Ureter (tissue), 1 donor: Measurements from ENCODE around the gene ITPKC. TPM values are rescaled to one million over a fixed set of nuclear protein-coding genes. Genes with fewer than 3 reads are reported as not detected.
A peak's percentile ranks its signal among the peaks of the same experiment; 100 is the strongest.
"Not testable (repeated sequence)": the region's sequence is repeated elsewhere in the genome, so short reads cannot be mapped to it uniquely, and the experiment has no call there.

Source experiments
- DNase-seq: peaks from one replicate; pipeline ENCODE4 v3.0.0-alpha.2; 2020; ENCODE audit warnings: low spot score
- total RNA-seq: library from RNA; stranded (reverse); gene quantifications from one replicate; pipeline ENCODE4 v1.2.4, GENCODE V29; 2023
- donor health status: DM: yes; HTN: yes; CAD: no.

ITPKC gene
- total RNA-seq, 1 donor from 2014 or later = 35.0 TPM

DNA sequence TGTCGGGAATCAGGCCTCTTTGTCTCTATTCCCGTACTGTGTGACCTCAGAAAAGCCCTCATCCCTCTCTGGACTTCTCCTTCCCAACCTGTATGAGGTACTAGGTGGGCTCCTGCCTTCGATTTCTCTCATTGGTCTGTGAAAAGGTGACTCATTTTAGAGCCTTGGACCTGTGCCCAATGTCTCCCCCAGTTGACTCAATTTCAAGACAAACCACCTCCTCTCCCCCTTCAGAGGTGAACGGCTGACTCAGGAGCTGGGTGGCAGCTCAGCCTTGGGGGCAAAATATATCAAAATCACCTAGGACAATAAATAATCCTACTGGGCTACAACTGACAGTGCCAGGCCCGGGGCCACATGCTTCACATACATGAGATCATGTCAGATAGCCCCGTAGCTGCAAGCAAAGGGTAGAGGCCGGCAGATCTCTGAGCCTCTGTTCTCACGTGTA, 856 bp upstream of the ITPKC start:
- peak; percentile 84 for DNase-seq

DNA sequence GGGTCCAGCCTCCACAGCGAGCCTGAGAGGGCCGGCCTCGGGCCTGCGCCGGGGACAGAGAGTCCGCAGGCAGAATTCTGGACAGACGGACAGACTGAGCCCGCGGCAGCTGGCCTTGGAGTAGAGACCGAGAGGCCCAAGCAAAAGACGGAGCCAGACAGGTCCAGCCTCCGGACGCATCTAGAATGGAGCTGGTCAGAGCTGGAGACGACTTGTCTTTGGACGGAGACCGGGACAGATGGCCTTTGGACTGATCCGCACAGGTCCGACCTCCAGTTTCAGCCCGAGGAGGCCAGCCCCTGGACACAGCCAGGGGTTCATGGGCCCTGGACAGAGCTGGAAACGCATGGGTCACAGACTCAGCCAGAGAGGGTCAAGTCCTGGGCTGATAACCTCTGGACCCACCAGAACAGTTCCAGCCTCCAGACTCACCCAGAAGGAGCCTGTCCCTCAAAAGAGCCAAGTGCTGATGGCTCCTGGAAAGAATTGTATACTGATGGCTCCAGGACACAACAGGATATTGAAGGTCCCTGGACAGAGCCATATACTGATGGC, 490 bp downstream of the ITPKC start:
- peak; percentile 61 for DNase-seq

GRCh38 chr19:40717880-40718773, 1.2 kb downstream of the ITPKC start:
- peak; percentile 64 for DNase-seq

- peak; percentile 88 for DNase-seq
These were observed 2.0 kb downstream of the ITPKC start for GRCh38 chr19:40718774-40719391.

GRCh38 chr19:40719414-40719894, 2.5 kb downstream of the ITPKC start:
- no peak for DNase-seq

DNA sequence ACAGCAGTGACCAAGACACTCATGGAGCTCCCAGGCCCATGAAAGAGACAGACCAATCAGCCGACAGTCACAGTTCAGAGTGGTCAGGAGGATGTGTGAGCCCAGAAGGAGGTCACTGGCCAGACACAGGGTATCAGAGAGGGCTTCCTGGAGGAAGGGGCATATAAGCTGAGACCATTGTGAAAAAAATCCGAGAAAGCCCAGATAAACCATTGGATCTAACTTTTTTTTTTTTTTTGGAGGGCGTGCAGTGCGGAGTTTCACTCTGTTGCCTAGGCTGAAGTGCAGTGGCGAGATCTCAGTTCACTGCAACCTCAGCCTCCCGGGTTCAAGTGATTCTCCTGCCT, 4.2 kb downstream of the ITPKC start:
- no peak for DNase-seq

GRCh38 chr19:40721936-40722661, 5.2 kb downstream of the ITPKC start:
- DNase-seq = no peak

DNA sequence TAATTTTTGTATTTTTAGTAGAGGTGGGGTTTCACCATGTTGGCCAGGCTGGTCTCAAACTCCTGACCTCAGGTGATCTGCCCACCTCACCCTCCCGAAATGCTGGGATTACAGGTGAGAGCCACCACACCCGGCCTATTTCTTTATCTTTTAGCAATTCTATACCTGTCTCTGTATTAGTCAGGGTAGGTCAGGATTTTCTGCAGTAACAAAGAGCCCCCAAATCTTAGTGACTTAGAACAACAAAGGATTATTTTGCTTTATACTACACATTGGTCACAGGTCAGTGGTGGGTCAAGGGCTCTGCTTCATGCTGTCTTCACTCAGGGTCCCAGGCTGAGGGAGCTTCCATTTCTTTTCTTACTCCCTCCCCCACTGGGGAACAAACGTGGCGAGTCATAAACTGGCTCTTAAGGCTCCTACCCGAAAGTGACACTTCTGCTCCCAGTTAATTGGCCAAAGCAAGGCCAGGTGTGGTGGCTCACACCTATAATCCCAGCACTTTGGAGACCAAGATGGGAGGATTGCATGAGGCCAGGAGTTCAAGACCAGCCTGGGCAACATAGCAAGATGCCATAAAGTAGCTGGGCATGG, 6.8 kb downstream of the ITPKC start:
- no peak for DNase-seq

- no peak for DNase-seq
These were observed 7.4 kb downstream of the ITPKC start for GRCh38 chr19:40724315-40724714.

- no peak for DNase-seq
These were observed 7.9 kb downstream of the ITPKC start for GRCh38 chr19:40724855-40725254.

GRCh38 chr19:40726279-40726678, 9.4 kb downstream of the ITPKC start:
- DNase-seq = no peak

- not testable (repeated sequence) for DNase-seq
These were observed 13.2 kb downstream of the ITPKC start for GRCh38 chr19:40730065-40730464.

DNA sequence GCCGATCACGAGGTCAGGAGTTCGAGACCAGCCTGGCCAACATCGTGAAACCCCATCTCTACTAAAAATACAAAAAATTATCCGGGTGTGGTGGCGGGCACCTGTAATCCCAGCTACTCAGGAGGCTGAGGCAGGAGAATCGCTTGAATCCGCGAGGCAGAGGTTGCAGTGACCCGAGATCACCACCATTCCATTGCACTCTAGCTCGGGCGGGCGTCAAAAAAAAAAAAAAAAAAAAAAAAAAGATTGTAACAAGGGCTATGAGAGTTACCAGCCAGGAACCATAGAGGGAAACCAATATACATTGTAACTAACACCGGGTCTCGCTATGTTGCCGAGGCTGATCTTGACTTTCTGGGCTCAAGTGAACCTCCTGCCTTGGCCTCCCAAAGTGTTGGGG, 15.4 kb downstream of the ITPKC start:
- not testable (repeated sequence) for DNase-seq

GRCh38 chr19:40733149-40733548, 16.2 kb downstream of the ITPKC start:
- no peak for DNase-seq

- no peak for DNase-seq
These were observed 18.3 kb downstream of the ITPKC start for GRCh38 chr19:40735013-40735771.

DNA sequence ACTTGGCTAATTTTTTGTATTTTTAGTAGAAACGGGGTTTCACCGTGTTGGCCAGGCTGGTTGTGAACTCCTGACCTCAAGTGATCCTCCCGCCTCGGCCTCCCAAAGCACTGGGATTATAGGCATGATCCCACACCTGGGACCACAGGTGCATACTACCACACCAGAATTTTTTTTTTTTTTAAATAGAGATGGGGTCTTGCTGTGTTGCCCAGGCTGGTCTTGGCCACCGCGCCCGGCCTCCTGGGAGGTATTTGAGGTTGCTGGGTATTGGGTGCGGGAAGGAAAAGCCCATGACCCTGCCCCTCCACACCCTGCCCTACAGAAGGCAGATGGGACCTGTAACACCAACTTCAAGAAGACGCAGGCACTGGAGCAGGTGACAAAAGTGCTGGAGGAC, 19.7 kb downstream of the ITPKC start:
- DNase-seq = no peak

- DNase-seq = no peak
These were observed 20.3 kb downstream of the ITPKC start for GRCh38 chr19:40737102-40737644.

- no peak for DNase-seq
These were observed 22.3 kb downstream of the ITPKC start for GRCh38 chr19:40739030-40739839.

DNA sequence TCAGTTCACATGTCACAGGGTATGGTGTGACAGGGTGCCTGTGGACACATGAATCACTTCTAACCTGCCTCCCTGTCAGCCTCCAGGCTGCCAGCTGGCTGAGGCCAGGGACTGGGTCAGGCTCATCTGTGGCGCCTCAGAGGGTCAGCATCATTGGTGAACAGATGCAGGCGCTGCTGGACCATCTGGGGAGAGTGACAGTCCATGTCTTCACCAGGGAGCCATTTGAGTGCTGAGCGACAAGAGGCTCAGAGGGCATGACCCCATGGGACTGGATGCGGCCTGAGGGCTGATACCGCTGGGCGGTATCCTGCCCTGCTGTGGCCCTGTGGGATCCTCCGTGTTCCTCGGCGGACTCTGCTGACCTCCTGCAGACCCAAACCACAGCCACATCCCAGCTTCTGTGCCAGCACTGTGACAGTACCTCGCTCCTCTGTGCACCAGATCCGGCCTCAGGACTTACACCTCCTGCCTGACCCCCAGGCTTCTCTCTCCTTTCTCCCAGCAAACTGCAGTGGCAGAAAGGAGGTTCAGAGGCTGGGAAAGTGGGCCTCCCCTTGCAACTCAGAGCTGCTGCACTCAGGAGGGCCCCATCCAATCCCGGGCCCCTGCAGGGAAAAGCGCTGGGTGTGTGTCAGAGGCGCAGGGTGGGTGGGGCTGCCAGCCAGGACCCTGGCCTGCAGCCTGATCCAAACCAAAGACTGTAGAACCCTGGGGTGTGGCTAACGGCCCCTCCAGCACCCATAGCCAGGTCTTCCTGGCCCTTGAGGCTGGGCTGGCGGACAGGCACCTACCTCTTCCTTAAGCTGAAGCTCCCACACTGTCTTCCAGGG, 23.2 kb downstream of the ITPKC start:
- no peak for DNase-seq
